GM19025 (cell line): ENCODE measurements around the gene SHC4.

Experiments
- ATAC-seq: cut with Tn5 transposase; IDR thresholded peaks from one replicate; pipeline ENCODE4 v1.9.1; 2021; ENCODE audit warnings: mild to moderate bottlenecking, low read depth, moderate library complexity; ENCODE audit not compliant: unreplicated experiment

The SHC4 gene

GRCh38 chr15:48968066-48968465 lies 4.3 kb upstream of the SHC4 start:
- no peak for ATAC-seq

- ATAC-seq = no peak
Observed at GRCh38 chr15:48967336-48967735, 3.6 kb upstream of the SHC4 start.

- ATAC-seq = peak; percentile 56
Observed at GRCh38 chr15:48966595-48967301, 3.0 kb upstream of the SHC4 start.

GRCh38 chr15:48965972-48966371 lies 2.3 kb upstream of the SHC4 start:
- ATAC-seq = peak; percentile 55

GRCh38 chr15:48964898-48965297 lies 1.2 kb upstream of the SHC4 start:
- ATAC-seq = no peak

- ATAC-seq = no peak
Observed at GRCh38 chr15:48962662-48963523, 826 bp downstream of the SHC4 start.

GRCh38 chr15:48955967-48956366 lies 7.8 kb downstream of the SHC4 start:
- no peak for ATAC-seq

GRCh38 chr15:48955370-48955769 lies 8.3 kb downstream of the SHC4 start:
- no peak for ATAC-seq

GRCh38 chr15:48954538-48954937 lies 9.2 kb downstream of the SHC4 start:
- no peak for ATAC-seq

- no peak for ATAC-seq
Observed at GRCh38 chr15:48946840-48947187, 16.9 kb downstream of the SHC4 start.

- no peak for ATAC-seq
Observed at GRCh38 chr15:48946074-48946839, 17.5 kb downstream of the SHC4 start.

GRCh38 chr15:48945386-48945785 lies 18.3 kb downstream of the SHC4 start:
- ATAC-seq = no peak

GRCh38 chr15:48941904-48942303 lies 21.8 kb downstream of the SHC4 start:
- ATAC-seq = no peak

- ATAC-seq = peak; percentile 99
Observed at GRCh38 chr15:48940508-48940907, 23.2 kb downstream of the SHC4 start.

- ATAC-seq = no peak
Observed at GRCh38 chr15:48939648-48940047, 24.1 kb downstream of the SHC4 start.

- no peak for ATAC-seq
Observed at GRCh38 chr15:48937886-48938285, 25.8 kb downstream of the SHC4 start.

GRCh38 chr15:48936666-48937065 lies 27.1 kb downstream of the SHC4 start:
- ATAC-seq = no peak

- no peak for ATAC-seq
Observed at GRCh38 chr15:48935236-48935635, 28.5 kb downstream of the SHC4 start.

- no peak for ATAC-seq
Observed at GRCh38 chr15:48930735-48931134, 33.0 kb downstream of the SHC4 start.

GRCh38 chr15:48929661-48930060 lies 34.1 kb downstream of the SHC4 start:
- no peak for ATAC-seq

- ATAC-seq = no peak
Observed at GRCh38 chr15:48928877-48929538, 34.7 kb downstream of the SHC4 start.
